Measurements from ENCODE around the gene MUS81. TPM values are rescaled to one million over a fixed set of nuclear protein-coding genes. Genes with fewer than 3 reads are reported as not detected.

Gene MUS81
- total RNA-seq, 1 experiment from 2014 or later = 13.6 TPM

GRCh38 chr11:65859095-65859811, 980 bp upstream of the MUS81 start:
- peak; percentile 98 for DNase-seq (ENCODE audit: low spot score)

- no peak for DNase-seq (ENCODE audit: low spot score)
These were observed 388 bp upstream of the MUS81 start for GRCh38 chr11:65859812-65860277.

- no peak for DNase-seq (ENCODE audit: low spot score)
These were observed 902 bp downstream of the MUS81 start for GRCh38 chr11:65861165-65861505.

- no peak for DNase-seq (ENCODE audit: low spot score)
These were observed 1.4 kb downstream of the MUS81 start for GRCh38 chr11:65861533-65862183.

- no peak for DNase-seq (ENCODE audit: low spot score)
These were observed 2.0 kb downstream of the MUS81 start for GRCh38 chr11:65862191-65862735.

- DNase-seq (ENCODE audit: low spot score) = no peak
These were observed 3.0 kb downstream of the MUS81 start for GRCh38 chr11:65862941-65863888.

GRCh38 chr11:65863889-65864705, 3.9 kb downstream of the MUS81 start:
- no peak for DNase-seq (ENCODE audit: low spot score)

GRCh38 chr11:65864706-65865471, 4.7 kb downstream of the MUS81 start:
- DNase-seq (ENCODE audit: low spot score) = no peak

- no peak for DNase-seq (ENCODE audit: low spot score)
These were observed 5.4 kb downstream of the MUS81 start for GRCh38 chr11:65865550-65866172.

- DNase-seq (ENCODE audit: low spot score) = no peak
These were observed 6.5 kb downstream of the MUS81 start for GRCh38 chr11:65866509-65867283.

GRCh38 chr11:65867284-65868071, 7.2 kb downstream of the MUS81 start:
- DNase-seq (ENCODE audit: low spot score) = no peak

GRCh38 chr11:65868076-65868667, 7.9 kb downstream of the MUS81 start:
- no peak for DNase-seq (ENCODE audit: low spot score)

- no peak for DNase-seq (ENCODE audit: low spot score)
These were observed 8.7 kb downstream of the MUS81 start for GRCh38 chr11:65868907-65869306.

- DNase-seq (ENCODE audit: low spot score) = no peak
These were observed 9.5 kb downstream of the MUS81 start for GRCh38 chr11:65869643-65870306.

GRCh38 chr11:65870307-65870658, 10.1 kb downstream of the MUS81 start:
- no peak for DNase-seq (ENCODE audit: low spot score)

GRCh38 chr11:65870706-65871681, 10.8 kb downstream of the MUS81 start:
- DNase-seq (ENCODE audit: low spot score) = no peak
